GM19328 (cell line): ENCODE measurements around the gene TOX2.
"Not testable (repeated sequence)": the region's sequence is repeated elsewhere in the genome, so short reads cannot be mapped to it uniquely, and the experiment has no call there.

Experiments
- ATAC-seq: cut with Tn5 transposase; IDR thresholded peaks from one replicate; pipeline ENCODE4 v1.9.1; 2021; ENCODE audit warnings: mild to moderate bottlenecking, moderate library complexity; ENCODE audit not compliant: unreplicated experiment

Gene TOX2

GRCh38 chr20:44029848-44030230 lies 115.2 kb downstream of the TOX2 start:
- ATAC-seq: no peak

- ATAC-seq: no peak
These were observed 115.7 kb downstream of the TOX2 start for GRCh38 chr20:44030394-44030793.

DNA sequence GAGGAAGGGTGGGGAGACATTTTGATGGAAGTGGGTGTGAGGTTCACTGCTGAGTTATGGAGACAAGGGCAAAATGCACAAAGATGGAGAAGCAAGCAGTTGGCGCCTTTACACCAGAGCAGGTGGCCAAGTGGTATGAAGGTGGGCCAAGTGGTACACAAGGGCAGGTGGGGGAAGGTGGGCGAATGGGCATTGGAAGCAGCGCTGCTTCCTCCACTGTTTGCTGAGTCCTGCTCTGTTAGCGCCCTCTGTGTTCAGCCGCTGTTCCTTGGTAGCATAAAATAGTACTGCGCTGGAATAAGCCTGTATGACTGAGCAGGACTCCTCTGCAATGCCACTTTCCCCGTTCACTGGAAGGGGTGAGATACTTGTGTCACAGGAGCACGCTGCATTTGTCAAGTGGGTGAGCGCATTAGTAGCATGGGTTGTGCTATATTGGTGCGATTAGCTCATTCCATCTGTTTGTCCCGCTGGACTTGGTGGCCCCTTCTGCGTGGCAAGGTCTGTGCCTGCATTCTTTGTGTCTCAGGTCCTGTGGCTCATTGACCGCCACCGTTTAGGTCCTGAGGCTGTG lies 116.4 kb downstream of the TOX2 start:
- no peak for ATAC-seq

- ATAC-seq: no peak
These were observed 117.3 kb downstream of the TOX2 start for GRCh38 chr20:44031781-44032582.

- no peak for ATAC-seq
These were observed 118.1 kb downstream of the TOX2 start for GRCh38 chr20:44032583-44033331.

DNA sequence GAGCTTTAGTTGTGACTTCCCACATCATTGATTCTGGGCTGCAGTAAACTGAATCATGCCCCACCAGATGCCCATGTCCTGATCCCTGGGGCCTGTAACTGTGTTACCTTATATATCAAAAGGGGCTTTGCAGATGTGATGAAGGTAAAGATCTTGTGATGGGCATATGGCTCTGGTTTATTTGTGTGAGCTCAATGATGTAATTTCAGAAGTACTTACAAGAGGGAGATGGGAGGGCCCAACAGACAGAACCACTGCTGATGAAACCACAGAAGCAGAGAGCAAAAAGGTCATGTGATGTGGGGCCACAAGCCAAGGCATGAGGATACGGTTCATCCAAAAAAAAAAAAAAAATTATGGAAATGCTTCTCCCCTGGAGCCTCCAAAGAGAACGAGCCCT lies 118.7 kb downstream of the TOX2 start:
- no peak for ATAC-seq

DNA sequence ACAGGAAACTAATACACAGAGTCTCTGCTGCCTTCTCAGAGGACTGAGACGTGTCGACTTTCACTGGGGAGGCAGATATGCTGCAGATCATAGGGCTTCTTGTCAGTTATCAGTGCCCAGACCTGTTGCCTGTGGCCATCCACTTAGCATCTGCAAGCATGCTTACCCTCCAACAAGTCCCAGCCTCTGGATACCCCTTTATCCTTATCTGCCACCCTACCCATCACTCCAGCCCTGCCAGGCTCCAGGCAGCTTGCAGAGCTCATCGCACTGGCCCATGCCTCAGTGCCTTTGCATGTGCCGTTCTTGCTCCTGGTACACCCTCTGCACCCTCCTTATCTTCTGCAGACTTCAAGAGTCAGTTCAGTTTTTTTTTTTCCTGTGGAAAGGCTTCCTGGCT lies 119.2 kb downstream of the TOX2 start:
- no peak for ATAC-seq

DNA sequence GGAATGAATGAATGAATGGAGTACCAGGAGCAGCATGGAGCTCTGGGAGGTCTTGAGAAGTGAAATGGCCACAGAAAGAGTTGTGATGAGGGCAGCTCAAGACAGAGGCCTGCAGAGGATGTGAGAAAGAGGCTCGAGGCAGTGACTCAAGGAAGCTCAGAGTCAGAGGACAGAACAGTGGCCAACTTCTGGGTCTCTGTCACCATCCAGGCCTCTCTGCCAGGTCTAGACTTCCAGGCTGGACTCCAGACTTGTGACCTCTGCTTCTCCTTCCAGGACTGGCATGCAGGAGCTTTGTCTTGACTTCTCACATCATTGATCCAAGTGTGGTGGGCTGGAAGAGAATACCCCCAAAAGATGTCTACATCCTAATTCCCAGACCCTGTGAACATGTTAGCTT lies 119.8 kb downstream of the TOX2 start:
- no peak for ATAC-seq

DNA sequence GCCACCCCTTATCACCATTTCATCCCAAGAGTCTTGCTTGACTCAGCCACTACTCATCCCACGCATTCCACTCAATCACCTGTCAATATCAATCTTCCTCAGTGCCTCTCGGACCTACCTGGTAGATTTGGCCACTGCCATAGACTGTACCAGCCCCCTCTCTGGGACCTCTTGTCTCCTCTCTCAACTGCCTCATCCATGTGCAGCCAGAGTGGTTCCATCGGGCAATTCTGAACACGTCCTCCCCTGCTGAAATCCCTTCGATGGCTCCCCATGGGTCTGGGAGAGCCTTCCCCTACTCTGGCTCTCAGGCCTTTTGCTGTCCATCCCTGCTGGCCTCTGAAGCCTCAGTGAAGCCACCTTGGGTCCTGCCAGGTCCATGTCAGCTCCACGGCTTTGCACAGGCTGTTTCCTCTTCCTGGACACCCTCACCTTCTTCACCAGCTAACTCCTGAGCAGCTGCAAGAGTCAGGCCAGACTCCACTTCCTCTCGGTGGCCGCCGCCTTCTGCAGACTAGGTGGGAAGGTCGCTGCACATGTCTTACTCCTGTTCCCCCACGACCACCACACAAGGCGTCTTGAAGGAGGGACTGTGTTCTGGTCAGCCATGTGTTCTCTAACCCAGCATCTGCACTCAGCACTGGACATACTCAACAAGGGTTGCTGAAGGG lies 120.4 kb downstream of the TOX2 start:
- ATAC-seq: no peak

DNA sequence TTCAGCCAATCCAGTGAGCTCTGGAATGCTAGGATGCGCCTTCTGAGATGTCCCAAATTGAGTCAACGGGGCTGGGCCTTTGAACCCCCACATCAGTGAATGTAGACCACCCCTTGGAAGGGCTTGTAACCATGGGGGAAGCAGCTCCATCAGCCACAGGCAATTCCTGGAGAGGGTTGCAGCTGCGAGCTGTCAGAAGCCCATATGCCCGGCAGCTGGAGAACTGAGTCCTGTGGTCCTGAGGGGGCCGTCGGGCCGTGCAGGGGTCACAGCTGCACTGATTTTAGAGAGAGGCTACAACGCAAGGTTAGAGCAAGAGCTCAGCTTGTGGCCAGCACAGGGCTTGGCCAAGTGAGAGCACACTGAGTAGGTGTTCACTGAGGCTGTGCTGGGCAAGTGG lies 121.3 kb downstream of the TOX2 start:
- no peak for ATAC-seq

DNA sequence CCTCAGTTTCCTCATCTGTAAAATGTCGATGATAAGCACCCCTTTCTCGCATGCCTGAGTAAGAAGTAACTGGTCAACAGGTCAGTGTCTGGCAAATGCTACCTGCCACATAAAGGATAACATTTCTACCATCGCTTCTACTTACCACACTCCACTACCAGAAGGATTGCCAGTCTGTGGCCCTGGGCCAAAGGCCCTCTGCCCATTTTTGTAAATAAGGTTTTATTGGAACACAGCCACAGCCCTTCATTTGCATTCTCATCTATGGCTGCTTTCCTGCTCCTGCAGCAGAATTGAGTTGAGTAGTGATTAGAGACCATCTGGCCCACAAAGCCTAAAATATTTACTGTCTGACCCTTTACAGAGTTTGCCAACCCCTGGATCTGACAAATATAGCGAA lies 121.8 kb downstream of the TOX2 start:
- ATAC-seq: no peak

GRCh38 chr20:44038681-44039123 lies 124.0 kb downstream of the TOX2 start:
- no peak for ATAC-seq

DNA sequence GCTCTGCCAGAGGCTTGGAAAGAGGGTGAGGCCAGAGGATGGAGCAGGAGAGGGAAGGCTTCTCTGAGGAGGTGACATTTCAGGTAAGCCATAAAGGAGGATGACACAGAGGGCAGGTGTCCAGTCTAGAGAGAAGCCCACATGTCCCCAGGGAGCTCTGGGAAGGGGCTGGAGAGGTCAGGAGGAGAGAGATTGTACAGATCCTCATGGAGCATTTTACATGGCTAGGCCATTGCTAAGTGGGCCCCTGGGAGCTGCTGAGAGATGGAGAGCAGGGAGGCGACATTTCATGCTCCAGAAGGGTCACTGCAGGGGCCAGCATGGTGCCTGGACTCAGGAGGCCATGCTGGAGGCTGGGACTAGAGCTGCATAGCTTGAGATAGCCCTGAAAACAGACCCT lies 124.5 kb downstream of the TOX2 start:
- ATAC-seq: no peak

GRCh38 chr20:44039741-44040140 lies 125.1 kb downstream of the TOX2 start:
- ATAC-seq: no peak

DNA sequence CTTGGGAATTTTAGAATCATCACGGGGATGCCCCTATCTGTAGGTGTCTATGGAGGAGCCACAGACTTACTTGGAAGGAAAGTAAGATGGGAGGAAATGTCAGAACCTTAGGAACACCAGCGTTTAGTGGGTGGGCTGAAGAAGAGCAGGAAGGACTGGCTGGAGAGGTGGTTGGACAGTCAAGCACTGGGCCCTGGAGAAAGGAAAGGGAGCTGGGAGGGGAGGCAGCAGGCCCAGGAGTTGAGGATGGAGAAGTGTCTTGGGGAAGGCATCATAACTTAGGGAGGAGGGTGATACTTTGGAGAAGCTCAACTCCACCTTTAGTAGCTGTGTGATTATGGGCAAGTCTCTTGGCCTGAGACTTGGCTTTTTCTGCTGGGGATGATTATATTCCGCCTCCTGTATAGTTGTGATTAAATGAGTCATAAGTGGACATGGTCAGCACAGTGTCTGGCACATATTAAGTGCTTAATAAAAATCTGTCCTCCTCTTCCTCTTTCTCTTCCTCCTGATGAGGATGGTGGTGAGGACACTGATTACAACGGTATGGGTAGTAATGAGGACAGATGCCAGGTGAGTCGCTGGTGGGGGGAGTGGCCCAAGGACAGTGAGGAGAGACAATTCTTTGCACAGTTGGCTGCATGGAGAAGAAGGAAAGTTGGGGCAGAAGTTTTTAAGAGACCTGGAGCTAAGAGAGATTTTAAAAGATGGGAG lies 125.7 kb downstream of the TOX2 start:
- ATAC-seq: no peak

DNA sequence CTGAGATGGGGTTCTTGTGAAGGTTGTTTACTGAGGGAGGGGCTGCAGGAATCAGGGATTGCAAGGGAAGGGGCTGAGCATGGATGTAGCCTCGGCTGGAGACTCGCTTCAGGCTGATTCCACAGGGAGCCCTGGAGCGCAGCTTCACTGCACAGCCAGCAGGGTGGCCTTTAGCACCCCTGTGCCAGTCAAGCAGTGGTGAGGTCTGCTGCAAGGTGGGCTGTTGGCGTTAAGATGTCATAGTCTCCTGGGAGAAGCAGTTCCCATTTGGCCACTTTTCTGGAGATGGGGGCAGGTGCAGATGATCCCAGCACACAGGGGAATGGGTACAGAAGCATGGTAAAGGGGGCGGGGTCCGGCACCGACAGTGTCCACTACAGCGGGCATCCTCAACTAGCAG lies 126.3 kb downstream of the TOX2 start:
- ATAC-seq: no peak

- not testable (repeated sequence) for ATAC-seq
These were observed 130.1 kb downstream of the TOX2 start for GRCh38 chr20:44044712-44045111.

- no peak for ATAC-seq
These were observed 135.7 kb downstream of the TOX2 start for GRCh38 chr20:44050327-44050726.

GRCh38 chr20:44050925-44051660 lies 136.4 kb downstream of the TOX2 start:
- no peak for ATAC-seq

GRCh38 chr20:44051661-44052000 lies 137.0 kb downstream of the TOX2 start:
- ATAC-seq: no peak
